RCC 7860 (cell line): ENCODE results near the gene ESYT3.
"Not testable (repeated sequence)": the region's sequence is repeated elsewhere in the genome, so short reads cannot be mapped to it uniquely, and the experiment has no call there.

Experiments used
- DNase-seq: peaks from one replicate; pipeline ENCODE4 v3.0.0-alpha.2; 2015; ENCODE audit warnings: low spot score
- FAIRE-seq: peaks from 2 replicates; lab custom pipeline; 2012; peaks lifted over from hg19 to GRCh38; lab: Jason Lieb, UNC

Gene ESYT3

GRCh38 chr3:138484672-138485071 is 50.3 kb downstream of the ESYT3 start:
- FAIRE-seq, DNase-seq: not testable (repeated sequence)

GRCh38 chr3:138486580-138486979 is 52.2 kb downstream of the ESYT3 start:
- not testable (repeated sequence) for DNase-seq, FAIRE-seq

GRCh38 chr3:138491971-138492370 is 57.6 kb downstream of the ESYT3 start:
- no peak for DNase-seq
- no peak for FAIRE-seq

- no peak for FAIRE-seq
- no peak for DNase-seq
Observed at GRCh38 chr3:138492980-138493675, 58.7 kb downstream of the ESYT3 start.

- DNase-seq, result peak; percentile 52
- FAIRE-seq, result peak; percentile 58
Observed at GRCh38 chr3:138493804-138494606, 59.6 kb downstream of the ESYT3 start.

GRCh38 chr3:138494607-138494929 is 60.2 kb downstream of the ESYT3 start:
- DNase-seq, result no peak
- no peak for FAIRE-seq

GRCh38 chr3:138495638-138496037 is 61.2 kb downstream of the ESYT3 start:
- FAIRE-seq, DNase-seq: not testable (repeated sequence)

- no peak for FAIRE-seq
Observed at GRCh38 chr3:138496436-138496835, 62.0 kb downstream of the ESYT3 start.

GRCh38 chr3:138497021-138497420 is 62.6 kb downstream of the ESYT3 start:
- DNase-seq, result no peak
- FAIRE-seq, result no peak

More at GRCh38 chr3:138496436-138496835, 62.0 kb downstream of the ESYT3 start:
- DNase-seq, result no peak

GRCh38 chr3:138497851-138498250 is 63.4 kb downstream of the ESYT3 start:
- FAIRE-seq, result no peak
- DNase-seq, result no peak

- FAIRE-seq (no peak), DNase-seq (no peak)
Observed at GRCh38 chr3:138498991-138499390, 64.6 kb downstream of the ESYT3 start.

GRCh38 chr3:138507524-138507923 is 73.1 kb downstream of the ESYT3 start:
- no peak for FAIRE-seq

GRCh38 chr3:138509586-138509985 is 75.2 kb downstream of the ESYT3 start:
- DNase-seq (peak; percentile 4), FAIRE-seq (no peak)

More at GRCh38 chr3:138507524-138507923, 73.1 kb downstream of the ESYT3 start:
- DNase-seq, result no peak

GRCh38 chr3:138511945-138512344 is 77.5 kb downstream of the ESYT3 start:
- FAIRE-seq (no peak), DNase-seq (no peak)

- no peak for FAIRE-seq
Observed at GRCh38 chr3:138513090-138513843, 78.9 kb downstream of the ESYT3 start.

GRCh38 chr3:138521445-138521844 is 87.0 kb downstream of the ESYT3 start:
- DNase-seq, FAIRE-seq: not testable (repeated sequence)

More at GRCh38 chr3:138513090-138513843, 78.9 kb downstream of the ESYT3 start:
- no peak for DNase-seq
